HepG2 (cell line): ENCODE measurements around the gene HMCN2. TPM values are rescaled to one million over a fixed set of nuclear protein-coding genes. Genes with fewer than 3 reads are reported as not detected.

Experiments
- ATAC-seq: fragments of 200-7000 bp; cut with Tn5 transposase; 3 replicates; pipeline ENCODE4 v1.9.1; 2020; ENCODE audit warnings: mild to moderate bottlenecking, moderate library complexity
- BruUV-seq: library from RNA; stranded (reverse); fragments of 400-500 nt; replicated peaks from 2 replicates; lab custom pipeline; 2021; lab: Mats Ljungman, UMichigan
- CTCF ChIA-PET: fragments of 300-600 bp; formaldehyde crosslinking; extraction: SDS; loops from one replicate; lab custom pipeline; 2021; ENCODE audit warnings: low total read pairs, inconsistent platforms, low intra/inter-chr PET ratio; lab: Yijun Ruan, JAX
- POLR2A ChIA-PET: fragments of 350-600 bp; sonication (Branson Sonifier 250); formaldehyde crosslinking; loops from one replicate; lab custom pipeline; 2020; ENCODE audit warnings: antibody characterized with exemption, inconsistent platforms; lab: Yijun Ruan, JAX
- DNase-seq: peaks from one replicate; pipeline ENCODE4 v3.0.0-alpha.2; 2015; ENCODE audit warnings: low spot score
- FAIRE-seq: peaks from 3 replicates; lab custom pipeline; 2011; peaks lifted over from hg19 to GRCh38; lab: Jason Lieb, UNC
- H2AFZ ChIP-seq: one replicate; pipeline ENCODE4 v1.6.1; 2011; ENCODE audit warnings: low read length, inconsistent platforms
- H3K27ac ChIP-seq: fragments of 300-600 bp; 3 replicates; pipeline ENCODE4 v1.8.0; 2011; ENCODE audit warnings: mixed run types, mild to moderate bottlenecking, mixed read lengths, low read length, inconsistent platforms; ENCODE audit not compliant: insufficient read depth; ENCODE audit errors: extremely low read length
- H3K27me3 ChIP-seq, 2 experiments: fragments of 200-600 bp in 1 of 2; 2 replicates in 1 of 2; 3 replicates in 1 of 2; pipeline versions ENCODE4 v1.6.0 to v1.8.0; 2011; ENCODE audit warnings: low read length in 2 of 2, mild to moderate bottlenecking in 2 of 2, moderate library complexity in 2 of 2, inconsistent platforms in 1 of 2; ENCODE audit not compliant: insufficient read depth in 2 of 2, control insufficient read depth in 1 of 2
- H3K36me3 ChIP-seq, 2 experiments: fragments of 200-600 bp in 1 of 2; replicated peaks in 1 of 2; 2 replicates in 1 of 2; 3 replicates in 1 of 2; pipeline versions ENCODE4 v1.5.1 to v1.8.0; 2011; ENCODE audit warnings: low read length in 2 of 2, inconsistent platforms in 1 of 2; ENCODE audit not compliant: insufficient read depth in 2 of 2, control insufficient read depth in 1 of 2
- H3K4me1 ChIP-seq: 2 replicates; pipeline ENCODE4 v1.5.1; 2012; ENCODE audit warnings: low read length, inconsistent platforms; ENCODE audit not compliant: insufficient read depth
- H3K4me2 ChIP-seq: 2 replicates; pipeline ENCODE4 v1.6.0; 2011; ENCODE audit warnings: low read depth, low read length, inconsistent platforms
- H3K4me3 ChIP-seq, 3 experiments: fragments of 200-600 bp in 1 of 3; sonication (generic), shearing (Covaris generic) in 1 of 3; replicated peaks in 1 of 3; 2 replicates each; pipeline ENCODE4 v1.5.1; 2011 to 2016; ENCODE audit warnings: low read length in 3 of 3, inconsistent platforms in 2 of 3, low read depth in 2 of 3, mild to moderate bottlenecking in 2 of 3, control low read depth in 1 of 3, mixed read lengths in 1 of 3; ENCODE audit not compliant: insufficient read depth in 1 of 3
- H3K79me2 ChIP-seq: one replicate; pipeline ENCODE4 v1.6.1; 2011; ENCODE audit warnings: low read length, inconsistent platforms; ENCODE audit not compliant: insufficient read depth
- H3K9ac ChIP-seq: 2 replicates; pipeline ENCODE4 v1.6.0; 2011; ENCODE audit warnings: mild to moderate bottlenecking, low read depth, low read length, inconsistent platforms; ENCODE audit not compliant: insufficient read depth
- H3K9me3 ChIP-seq: 2 replicates; pipeline ENCODE4 v1.5.1; 2012; ENCODE audit warnings: mild to moderate bottlenecking, low read length
- H4K20me1 ChIP-seq: 2 replicates; pipeline ENCODE4 v1.6.0; 2011; ENCODE audit warnings: inconsistent platforms, mild to moderate bottlenecking, low read length, moderate library complexity; ENCODE audit not compliant: insufficient read depth
- ISL2 ChIP-seq: sonication (generic); formaldehyde crosslinking; IDR thresholded peaks from 2 replicates; pipeline ENCODE4 v1.5.0; 2020; ENCODE audit warnings: missing genetic modification reagents
- KLF13 ChIP-seq: sonication (generic); formaldehyde crosslinking; IDR thresholded peaks from 2 replicates; pipeline ENCODE4 v1.4.0; 2020; ENCODE audit warnings: mild to moderate bottlenecking, missing genetic modification reagents
- LCORL ChIP-seq, 2 experiments: fragments of 450-650 bp in 1 of 2; sonication (generic) in 1 of 2; formaldehyde crosslinking in 1 of 2; IDR thresholded peaks; 2 replicates each; pipeline versions ENCODE4 v1.5.0 to v1.6.1; 2017 to 2020; ENCODE audit warnings: antibody characterized with exemption in 1 of 2, missing genetic modification reagents in 1 of 2
- SNAPC5 ChIP-seq: sonication (generic); formaldehyde crosslinking; IDR thresholded peaks from 2 replicates; pipeline ENCODE4 v1.8.1; 2023; ENCODE audit warnings: mild to moderate bottlenecking, missing genetic modification reagents, borderline replicate concordance
- ZFAT ChIP-seq: sonication (generic); formaldehyde crosslinking; conservative IDR thresholded peaks from 2 replicates; pipeline ENCODE4 v1.8.1; 2023; ENCODE audit warnings: missing genetic modification reagents, inconsistent platforms
- ZFP82 ChIP-seq: sonication (generic); formaldehyde crosslinking; IDR thresholded peaks from 2 replicates; pipeline ENCODE4 v1.5.1; 2020; ENCODE audit warnings: mild to moderate bottlenecking, missing genetic modification reagents, borderline replicate concordance
- ZMAT5 ChIP-seq: sonication (generic); formaldehyde crosslinking; IDR thresholded peaks from 2 replicates; pipeline ENCODE4 v1.5.0; 2020; ENCODE audit warnings: mild to moderate bottlenecking, low read depth, missing genetic modification reagents, borderline replicate concordance
- ZNF143 ChIP-seq: sonication (generic); formaldehyde crosslinking; IDR thresholded peaks from 2 replicates; pipeline ENCODE4 v1.4.0; 2020; ENCODE audit warnings: missing genetic modification reagents
- ZNF724P ChIP-seq: sonication (generic); formaldehyde crosslinking; IDR thresholded peaks from 2 replicates; pipeline ENCODE4 v1.8.0; 2022; ENCODE audit warnings: missing genetic modification reagents, borderline replicate concordance
- ZSCAN30 ChIP-seq: sonication (generic); formaldehyde crosslinking; IDR thresholded peaks from 2 replicates; pipeline ENCODE4 v1.5.0; 2020; ENCODE audit warnings: mild to moderate bottlenecking, missing genetic modification reagents
- WGBS: methylation state at CpG from one replicate; pipeline ENCODE4 v1.1.6; 2017; ENCODE audit warnings: low lambda C conversion rate; 5-methylcytosine and 5-hydroxymethylcytosine counted together
- in situ Hi-C: cut with HindIII; loops from 2 replicates; pipeline ENCODE4 v1.10.0; 2017; ENCODE audit warnings: low pct_unique_long_range_greater_than_20kb; ENCODE audit not compliant: extremely low pct_ligation_motif_present
- intact Hi-C: fragments of 100-400 bp; cut with micrococcal nuclease; formaldehyde crosslinking; loops from one replicate; pipeline ENCODE4 v1.10.0; 2022; ENCODE audit not compliant: unreplicated experiment
- polyA plus RNA-seq, 8 experiments: library from polyadenylated mRNA; depleted of rRNA in 3 of 8; stranded (reverse) in 7 of 8; unstranded in 1 of 8; fragments of >200 nt; fragmentation: Illumina TruSeq in 4 of 8; extraction: Trizol in 4 of 8; gene quantifications; 2 replicates each; pipeline versions ENCODE4 v1.2.1 to v1.2.3, GENCODE V29; 2011 to 2016; ENCODE audit warnings: low read depth in 4 of 8, missing spikeins in 1 of 8, mixed read lengths in 1 of 8; ENCODE audit not compliant: insufficient read depth in 1 of 8
- total RNA-seq, 5 experiments: library from RNA; depleted of rRNA; stranded (reverse); fragments of >200 nt; fragmentation: Illumina TruSeq; extraction: Trizol; gene quantifications; 2 replicates each; pipeline ENCODE4 v1.2.3, GENCODE V29; 2016; ENCODE audit warnings: low read depth in 1 of 5

HMCN2 gene
- total and polyA plus RNA-seq, 2 of the 13 experiments (the other 11 are each of a cell fraction or from before 2014, with no cell fraction given), result 0.09 TPM; not detected in 1

- no peak for ATAC-seq
- peaks cover 6 to 45% of the 10 kb centered on the region in 2 experiments; a peak in 4 of 5 replicates for H3K27me3 ChIP-seq
- peaks cover 36% of the 10 kb centered on the region for H3K4me1 ChIP-seq
- TF ChIP-seq ISL2 (CRISPR knock-in tag) (no peak), ZNF143 (CRISPR knock-in tag) (no peak), KLF13 (CRISPR knock-in tag) (no peak), ZFP82 (CRISPR knock-in tag) (no peak), ZFAT (no peak), ZNF724P (CRISPR knock-in tag) (no peak), SNAPC5 (no peak), ZMAT5 (no peak), LCORL (IDR thresholded peaks at IDR 0.05) (no peak), LCORL (CRISPR knock-in tag; IDR thresholded peaks at IDR 0.05) (no peak), ZSCAN30 (CRISPR knock-in tag) (no peak)
- ChIA-PET POLR2A (no interaction called here), CTCF (no interaction called here)
- no peak overlapping the region for H3K4me3 ChIP-seq
- H2AFZ ChIP-seq, result no peak overlapping the region
- intact Hi-C loops (no loop called here), in situ Hi-C loops (no loop called here)
- FAIRE-seq, result no peak
- no peaks in the 10 kb centered on the region for H3K36me3 ChIP-seq
- no peaks in the 10 kb centered on the region for H3K9me3 ChIP-seq
- H3K79me2 ChIP-seq, result no peaks in the 10 kb centered on the region
- no TSS peak for BruUV-seq
- no peak overlapping the region for H3K4me2 ChIP-seq
- no peak for DNase-seq
- no peaks in the 10 kb centered on the region for H4K20me1 ChIP-seq
- H3K9ac ChIP-seq, result no peak overlapping the region
- no peak overlapping the region for H3K27ac ChIP-seq
- WGBS, result 55% methylated on average over 4 of the region's 12 CpGs
These were observed 161.8 kb downstream of the HMCN2 start for GRCh38 chr9:130427326-130427725.
